Measurements from ENCODE around the gene TRNAU1AP.

DNA sequence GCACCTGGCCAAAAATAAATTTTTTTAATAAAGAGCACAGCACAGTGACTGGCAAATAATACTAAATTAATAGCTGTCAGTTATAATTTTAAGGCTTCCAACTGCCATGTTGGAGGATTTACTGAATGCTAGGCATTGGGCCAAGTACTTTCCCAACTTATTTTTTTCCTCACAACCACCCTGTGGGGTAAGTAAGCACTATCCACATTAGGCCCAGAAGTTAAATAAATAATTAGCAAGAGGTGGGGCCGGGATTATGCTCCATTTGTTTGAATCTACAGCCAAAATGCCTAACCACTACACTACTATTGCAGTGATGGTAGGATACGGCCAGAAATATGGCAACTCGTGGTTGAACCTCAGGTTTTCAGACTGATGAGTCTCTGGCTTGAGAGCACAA, 4.6 kb upstream of the TRNAU1AP start:
- TF ChIP-seq CTCF (IDR thresholded peaks at IDR 0.05) (no peak), POLR2A (IDR thresholded peaks at IDR 0.05) (no peak)

Data from Peyer's patch (tissue), 4 donors.